CD4-positive, alpha-beta T cell treated with Interleukin-2 at 100 ng/mL for 4 hours (primary cell): ENCODE data around the gene RPL31.
A peak's percentile ranks its signal among the peaks of the same experiment; 100 is the strongest.

Source experiments
- DNase-seq: peaks from one replicate; pipeline ENCODE4 v3.0.0-alpha.2; 2020; ENCODE audit warnings: low spot score

Gene RPL31

GRCh38 chr2:100975521-100975785, 26.6 kb upstream of the RPL31 start:
- DNase-seq: no peak

DNA sequence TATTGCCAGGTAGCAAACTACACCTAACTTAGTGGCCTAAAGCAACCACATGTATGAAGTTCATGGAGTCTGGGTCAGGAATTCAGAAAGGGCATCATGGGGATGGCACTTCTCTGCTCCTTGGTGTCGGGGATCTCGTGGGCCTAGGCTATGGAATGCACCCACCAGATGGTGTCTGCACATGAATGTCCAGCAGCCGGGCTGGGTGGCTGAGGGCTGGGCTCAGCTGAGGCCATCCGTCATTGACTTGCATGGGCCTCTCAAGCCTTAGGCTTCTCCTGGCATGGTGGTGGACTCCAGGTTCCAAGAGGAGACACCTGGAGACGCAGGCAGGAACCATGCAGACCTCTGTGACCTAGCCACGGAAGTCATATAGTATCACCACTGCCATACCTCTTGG, 26.0 kb upstream of the RPL31 start:
- no peak for DNase-seq

DNA sequence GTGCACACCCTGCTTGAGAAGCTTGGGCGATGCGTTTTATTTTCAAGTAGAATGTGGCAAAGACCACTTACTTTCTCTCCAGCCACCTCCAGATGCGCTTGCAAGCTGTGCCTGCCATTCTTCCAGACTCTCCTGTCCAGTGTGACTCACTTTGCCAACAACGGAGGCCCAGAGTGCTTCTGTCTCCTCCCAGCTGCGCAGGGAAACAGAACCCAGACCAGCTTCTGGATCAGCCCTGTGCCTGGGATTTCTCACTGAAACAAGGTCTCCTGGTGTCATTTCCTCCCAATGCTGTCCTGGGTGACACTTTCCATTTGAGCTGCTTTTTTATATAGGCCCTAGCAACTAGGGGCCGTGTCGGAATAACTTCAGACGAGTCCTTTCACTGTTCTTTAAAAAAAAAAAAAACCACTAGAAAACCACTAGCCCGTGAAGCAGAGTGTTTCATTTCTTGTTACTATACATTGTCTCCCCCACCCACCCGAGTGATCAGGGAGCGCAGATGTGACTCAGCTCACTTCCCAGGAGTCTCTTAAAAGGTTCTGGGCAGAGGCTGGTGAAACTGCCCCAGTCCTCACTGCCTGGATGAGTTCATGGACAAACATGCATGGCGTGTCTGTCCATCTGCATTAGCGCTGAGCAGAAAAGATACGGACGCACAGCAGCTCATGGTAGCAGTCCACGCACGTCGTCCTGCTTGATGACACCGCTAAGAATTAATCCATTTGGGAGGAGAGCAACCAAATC, 25.3 kb upstream of the RPL31 start:
- no peak for DNase-seq

- DNase-seq: no peak
Observed at GRCh38 chr2:100977511-100977910, 24.6 kb upstream of the RPL31 start.

DNA sequence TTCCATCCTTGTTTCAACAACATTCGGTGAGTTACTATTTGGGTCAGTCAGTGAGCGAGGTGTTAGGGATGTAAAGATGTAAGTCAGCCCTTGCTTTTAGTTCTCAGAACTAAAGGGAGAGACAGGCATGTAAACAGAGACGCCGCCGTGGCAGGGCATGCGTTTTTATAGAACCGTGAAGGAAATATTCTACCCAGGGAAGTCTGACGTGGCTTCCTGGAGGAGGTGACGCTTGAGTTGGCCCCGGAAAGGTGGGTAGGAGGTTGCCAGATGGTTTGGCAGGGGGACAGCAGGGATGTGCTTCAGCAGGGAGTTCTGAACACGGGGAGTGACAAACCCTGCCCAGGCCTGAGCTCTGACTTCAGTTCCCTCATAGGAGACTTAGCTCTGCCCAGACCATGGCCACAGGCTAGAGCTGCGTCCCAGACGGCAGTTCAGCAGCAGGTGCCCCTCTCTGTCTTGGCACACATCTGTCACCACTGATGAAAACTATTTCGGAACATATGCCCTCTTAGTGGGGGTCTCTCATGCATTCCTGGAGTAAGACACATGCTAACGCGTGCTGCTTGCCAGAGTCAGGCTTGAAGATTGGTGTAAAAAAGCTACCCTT, 23.4 kb upstream of the RPL31 start:
- DNase-seq: no peak

DNA sequence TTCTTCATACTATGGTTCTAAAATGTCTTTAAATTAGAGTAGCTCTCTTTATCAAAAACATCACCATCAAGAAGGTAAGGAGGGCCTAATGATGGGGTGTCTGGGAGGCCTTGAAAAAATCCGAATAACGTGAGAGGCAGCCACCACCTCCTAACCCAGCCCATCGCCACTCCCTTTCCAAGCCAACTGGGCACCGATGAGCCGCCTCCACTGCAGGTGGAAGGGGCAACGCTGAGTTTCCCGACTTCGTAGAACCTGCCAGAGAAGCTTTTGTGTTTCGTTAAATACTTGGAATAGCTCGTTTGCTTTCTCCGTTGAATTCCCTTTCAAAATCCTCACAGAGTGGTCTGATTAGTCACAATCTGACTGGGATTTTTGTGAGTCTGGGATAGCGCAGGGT, 22.0 kb upstream of the RPL31 start:
- no peak for DNase-seq

GRCh38 chr2:100981011-100981410, 21.1 kb upstream of the RPL31 start:
- no peak for DNase-seq

- no peak for DNase-seq
Observed at GRCh38 chr2:100982431-100982861, 19.6 kb upstream of the RPL31 start.

DNA sequence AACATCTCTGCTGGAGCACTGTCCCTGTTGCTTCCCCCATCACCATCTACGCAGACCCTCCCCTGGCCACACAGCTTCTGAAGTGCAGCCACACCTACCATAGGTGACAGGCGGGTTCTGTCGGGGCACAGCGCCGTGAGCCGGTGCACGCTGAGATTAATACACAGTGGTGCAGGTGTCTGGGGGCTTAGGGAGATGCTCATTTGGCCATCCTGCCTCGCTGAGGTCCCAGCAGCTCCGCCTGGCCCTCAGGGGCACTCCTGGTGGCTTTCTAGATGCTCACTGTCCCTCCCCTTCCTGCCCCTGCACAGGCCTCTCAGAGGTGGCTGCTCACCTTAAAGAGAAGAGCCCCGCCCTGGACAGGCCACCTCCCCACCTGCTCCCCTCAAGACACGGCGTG, 18.9 kb upstream of the RPL31 start:
- no peak for DNase-seq

GRCh38 chr2:100983684-100984310, 18.3 kb upstream of the RPL31 start:
- DNase-seq: no peak

- DNase-seq: peak; percentile 71
Observed at GRCh38 chr2:100984892-100985307, 17.2 kb upstream of the RPL31 start.

- no peak for DNase-seq
Observed at GRCh38 chr2:100986157-100986556, 15.9 kb upstream of the RPL31 start.

GRCh38 chr2:100987536-100987935, 14.6 kb upstream of the RPL31 start:
- DNase-seq: no peak

GRCh38 chr2:100987974-100988373, 14.1 kb upstream of the RPL31 start:
- no peak for DNase-seq

GRCh38 chr2:100988630-100989417, 13.3 kb upstream of the RPL31 start:
- DNase-seq: no peak

DNA sequence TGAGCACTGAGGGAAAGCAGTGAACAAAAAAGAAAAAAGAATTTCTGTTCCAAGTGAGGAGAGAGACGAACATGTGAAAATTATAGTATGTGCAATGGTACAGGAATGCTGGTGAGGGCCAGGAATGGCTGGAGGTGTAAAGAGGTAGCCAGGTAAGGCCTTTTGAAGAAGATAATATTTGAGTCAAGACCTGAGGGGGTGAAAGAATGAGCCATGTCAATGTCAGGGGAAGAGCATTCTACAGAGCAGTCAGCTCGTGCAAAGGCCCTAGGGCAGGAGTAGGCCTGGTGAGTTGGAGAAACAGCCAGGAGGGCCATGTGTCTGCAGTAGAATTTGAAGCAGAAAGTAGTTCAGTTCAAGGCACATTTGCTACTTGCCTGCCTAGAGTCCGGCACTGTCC, 12.4 kb upstream of the RPL31 start:
- no peak for DNase-seq

- no peak for DNase-seq
Observed at GRCh38 chr2:100990166-100990565, 11.9 kb upstream of the RPL31 start.

GRCh38 chr2:100990650-100991403, 11.3 kb upstream of the RPL31 start:
- no peak for DNase-seq

- no peak for DNase-seq
Observed at GRCh38 chr2:100991404-100991773, 10.7 kb upstream of the RPL31 start.

GRCh38 chr2:100992262-100992661, 9.8 kb upstream of the RPL31 start:
- DNase-seq: no peak

DNA sequence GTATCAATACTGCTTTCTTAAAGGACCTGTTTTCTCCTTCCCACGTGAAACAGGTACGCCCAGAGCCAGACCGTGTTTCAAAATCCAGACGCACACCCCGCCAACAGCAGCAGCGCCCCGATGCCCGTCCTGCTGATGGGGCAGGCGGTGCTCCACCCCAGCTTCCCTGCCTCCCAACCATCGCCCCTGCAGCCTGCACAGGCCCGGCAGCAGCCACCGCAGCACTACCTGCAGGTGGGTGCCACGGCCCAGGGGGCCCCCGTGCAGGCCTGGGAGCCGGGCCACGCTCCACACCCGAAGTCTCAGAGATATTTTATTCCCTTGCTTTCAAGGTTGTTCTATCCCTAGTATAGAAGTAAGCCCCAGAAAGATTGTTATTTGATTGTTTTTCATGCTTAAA, 8.8 kb upstream of the RPL31 start:
- DNase-seq: no peak
